ENCODE data around the gene PCDHB4. TPM values are rescaled to one million over a fixed set of nuclear protein-coding genes. Genes with fewer than 3 reads are reported as not detected.
A peak's percentile ranks its signal among the peaks of the same experiment; 100 is the strongest.
"Not testable (repeated sequence)": the region's sequence is repeated elsewhere in the genome, so short reads cannot be mapped to it uniquely, and the experiment has no call there.

PCDHB4 gene
- polyA plus RNA-seq, 3 donors, result not detected

DNA sequence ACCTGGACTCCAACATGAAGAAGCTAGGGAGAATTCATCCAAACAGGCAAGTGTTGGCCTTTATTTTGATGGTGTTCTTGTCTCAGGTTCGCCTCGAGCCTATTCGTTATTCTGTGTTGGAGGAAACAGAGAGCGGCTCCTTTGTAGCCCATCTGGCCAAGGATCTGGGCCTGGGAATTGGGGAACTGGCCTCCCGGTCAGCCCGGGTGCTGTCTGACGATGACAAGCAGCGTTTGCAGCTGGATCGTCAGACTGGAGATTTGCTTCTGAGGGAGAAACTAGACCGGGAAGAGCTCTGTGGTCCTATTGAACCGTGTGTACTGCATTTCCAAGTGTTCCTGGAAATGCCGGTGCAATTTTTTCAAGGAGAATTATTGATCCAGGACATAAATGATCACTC, 367 bp downstream of the PCDHB4 start:
- Mint-ChIP-seq H3K27me3 (ENCODE audit: low read depth in 3 of 3) (peaks cover 2 to 15% (median 13%) of the 10 kb centered on the region in 3 donors), H3K4me1 (no peaks in the 10 kb centered on the region), H3K4me3 (no peak overlapping the region), H3K36me3 (no peaks in the 10 kb centered on the region), H3K27ac (no peak overlapping the region), H3K9me3 (peaks cover 13 to 30% (median 20%) of the 10 kb centered on the region in 7 donors)
- DNase-seq, result no peak
- Histone ChIP-seq H3K9ac (ENCODE audit: insufficient read depth, low read length, poor library complexity, severe bottlenecking) (no peak overlapping the region), H3K4me3 (replicated peaks in 1 of 3; ENCODE audit: low read depth in 2 of 3, low read length in 3 of 3) (no peak overlapping the region), H3K79me2 (ENCODE audit: insufficient read depth, low read length) (no peaks in the 10 kb centered on the region), H2AFZ (ENCODE audit: insufficient read depth, low read depth, low read length, poor library complexity, severe bottlenecking) (no peak overlapping the region), H3K36me3 (replicated peaks in 1 of 2; ENCODE audit: control insufficient read depth in 1 of 2, insufficient read depth in 2 of 2, low read length in 2 of 2) (no peaks in the 10 kb centered on the region), H3K9me3 (replicated peaks in 1 of 2; ENCODE audit: control insufficient read depth in 1 of 2, insufficient read depth in 1 of 2, low read length in 2 of 2) (peaks cover 20 to 25% of the 10 kb centered on the region in 2 donors), H3K27ac (ENCODE audit: low read depth in 1 of 2, low read length in 2 of 2) (no peak overlapping the region), H4K20me1 (ENCODE audit: insufficient read depth, low read length) (no peaks in the 10 kb centered on the region), H3K4me1 (ENCODE audit: control insufficient read depth in 1 of 2, insufficient read depth in 2 of 2, low read length in 2 of 2) (no peaks in the 10 kb centered on the region), H3K27me3 (ENCODE audit: control insufficient read depth in 2 of 2, insufficient read depth in 2 of 2, low read length in 2 of 2) (peaks cover 0 to 8% of the 10 kb centered on the region in 2 donors), H3K4me2 (replicated peaks; ENCODE audit: extremely low read depth, low read length, poor library complexity, severe bottlenecking) (no peak overlapping the region)
- WGBS (ENCODE audit: insufficient coverage), result 41% methylated on average over 11 of the region's 12 CpGs
- TF ChIP-seq, protein P1, sequence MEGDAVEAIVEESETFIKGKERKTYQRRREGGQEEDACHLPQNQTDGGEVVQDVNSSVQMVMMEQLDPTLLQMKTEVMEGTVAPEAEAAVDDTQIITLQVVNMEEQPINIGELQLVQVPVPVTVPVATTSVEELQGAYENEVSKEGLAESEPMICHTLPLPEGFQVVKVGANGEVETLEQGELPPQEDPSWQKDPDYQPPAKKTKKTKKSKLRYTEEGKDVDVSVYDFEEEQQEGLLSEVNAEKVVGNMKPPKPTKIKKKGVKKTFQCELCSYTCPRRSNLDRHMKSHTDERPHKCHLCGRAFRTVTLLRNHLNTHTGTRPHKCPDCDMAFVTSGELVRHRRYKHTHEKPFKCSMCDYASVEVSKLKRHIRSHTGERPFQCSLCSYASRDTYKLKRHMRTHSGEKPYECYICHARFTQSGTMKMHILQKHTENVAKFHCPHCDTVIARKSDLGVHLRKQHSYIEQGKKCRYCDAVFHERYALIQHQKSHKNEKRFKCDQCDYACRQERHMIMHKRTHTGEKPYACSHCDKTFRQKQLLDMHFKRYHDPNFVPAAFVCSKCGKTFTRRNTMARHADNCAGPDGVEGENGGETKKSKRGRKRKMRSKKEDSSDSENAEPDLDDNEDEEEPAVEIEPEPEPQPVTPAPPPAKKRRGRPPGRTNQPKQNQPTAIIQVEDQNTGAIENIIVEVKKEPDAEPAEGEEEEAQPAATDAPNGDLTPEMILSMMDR (IDR thresholded peaks at IDR 0.05), result no peak
- intact Hi-C loops (cut with micrococcal nuclease), result no loop called here

DNA sequence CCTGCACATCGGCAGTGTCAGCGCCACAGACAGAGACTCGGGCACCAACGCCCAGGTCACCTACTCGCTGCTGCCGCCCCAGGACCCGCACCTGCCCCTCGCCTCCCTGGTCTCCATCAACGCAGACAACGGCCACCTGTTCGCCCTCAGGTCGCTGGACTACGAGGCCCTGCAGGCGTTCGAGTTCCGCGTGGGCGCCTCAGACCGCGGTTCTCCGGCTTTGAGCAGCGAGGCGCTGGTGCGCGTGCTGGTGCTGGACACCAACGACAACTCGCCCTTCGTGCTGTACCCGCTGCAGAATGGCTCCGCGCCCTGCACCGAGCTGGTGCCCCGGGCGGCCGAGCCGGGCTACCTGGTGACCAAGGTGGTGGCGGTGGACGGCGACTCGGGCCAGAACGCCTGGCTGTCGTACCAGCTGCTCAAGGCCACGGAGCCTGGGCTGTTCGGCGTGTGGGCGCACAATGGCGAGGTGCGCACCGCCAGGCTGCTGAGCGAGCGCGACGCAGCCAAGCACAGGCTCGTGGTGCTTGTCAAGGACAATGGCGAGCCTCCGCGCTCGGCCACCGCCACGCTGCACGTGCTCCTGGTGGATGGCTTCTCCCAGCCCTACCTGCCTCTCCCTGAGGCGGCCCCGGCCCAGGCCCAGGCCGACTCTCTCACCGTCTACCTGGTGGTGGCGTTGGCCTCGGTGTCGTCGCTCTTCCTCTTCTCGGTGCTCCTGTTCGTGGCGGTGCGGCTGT, 1.9 kb downstream of the PCDHB4 start:
- peaks cover 17 to 24% of the 10 kb centered on the region in 2 donors for H3K9me3 ChIP-seq (replicated peaks in 1 of 2; ENCODE audit: control insufficient read depth in 1 of 2, insufficient read depth in 1 of 2, low read length in 2 of 2)
- H3K36me3 Mint-ChIP-seq; H3K4me3 Mint-ChIP-seq; H3K9ac ChIP-seq (ENCODE audit: insufficient read depth, low read length, poor library complexity, severe bottlenecking); H3K4me1 ChIP-seq (ENCODE audit: control insufficient read depth in 1 of 2, insufficient read depth in 2 of 2, low read length in 2 of 2); H3K4me2 ChIP-seq (replicated peaks; ENCODE audit: extremely low read depth, low read length, poor library complexity, severe bottlenecking); H3K79me2 ChIP-seq (ENCODE audit: insufficient read depth, low read length); intact Hi-C loops (cut with micrococcal nuclease); H4K20me1 ChIP-seq (ENCODE audit: insufficient read depth, low read length); H2AFZ ChIP-seq (ENCODE audit: insufficient read depth, low read depth, low read length, poor library complexity, severe bottlenecking); H3K4me3 ChIP-seq (replicated peaks in 1 of 3; ENCODE audit: low read depth in 2 of 3, low read length in 3 of 3); H3K4me1 Mint-ChIP-seq; H3K36me3 ChIP-seq (replicated peaks in 1 of 2; ENCODE audit: control insufficient read depth in 1 of 2, insufficient read depth in 2 of 2, low read length in 2 of 2); DNase-seq; H3K27ac ChIP-seq (ENCODE audit: low read depth in 1 of 2, low read length in 2 of 2); H3K27me3 ChIP-seq (ENCODE audit: control insufficient read depth in 2 of 2, insufficient read depth in 2 of 2, low read length in 2 of 2): not testable (repeated sequence)
- H3K27me3 Mint-ChIP-seq (ENCODE audit: low read depth in 3 of 3), result peaks cover 2 to 15% (median 13%) of the 10 kb centered on the region in 3 donors
- H3K9me3 Mint-ChIP-seq, result peaks cover 13 to 27% (median 18%) of the 10 kb centered on the region in 7 donors
- 33% methylated on average over 38 of the region's 73 CpGs for WGBS (ENCODE audit: insufficient coverage)
- H3K27ac Mint-ChIP-seq, result peak overlapping the region in 1 of 7 donors; percentile 33
